HG03135 (cell line): ENCODE results near the gene NOX3.

ENCODE experiments used
- ATAC-seq: cut with Tn5 transposase; IDR thresholded peaks from one replicate; pipeline ENCODE4 v1.9.1; 2021; ENCODE audit warnings: mild to moderate bottlenecking, moderate library complexity; ENCODE audit not compliant: unreplicated experiment

NOX3 gene

DNA sequence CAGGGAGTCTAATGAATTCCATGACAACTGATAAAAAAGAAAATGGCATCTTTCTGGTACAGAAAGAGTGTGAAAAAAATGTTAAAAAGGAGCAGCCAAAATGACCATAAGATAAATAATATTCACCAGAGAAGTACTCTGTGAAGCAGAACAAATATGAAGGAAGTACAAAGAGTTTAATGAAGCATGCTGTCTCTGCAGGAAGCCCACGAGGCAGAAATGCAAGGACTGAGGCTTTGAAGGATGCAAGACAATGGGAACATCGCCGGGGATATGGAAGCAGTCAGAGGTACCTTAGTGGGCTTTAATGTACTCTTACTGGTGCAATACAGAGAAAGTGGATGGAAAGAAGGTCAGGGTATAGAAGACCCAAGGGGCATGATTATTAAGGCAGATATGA lies 50.7 kb downstream of the NOX3 start:
- no peak for ATAC-seq

DNA sequence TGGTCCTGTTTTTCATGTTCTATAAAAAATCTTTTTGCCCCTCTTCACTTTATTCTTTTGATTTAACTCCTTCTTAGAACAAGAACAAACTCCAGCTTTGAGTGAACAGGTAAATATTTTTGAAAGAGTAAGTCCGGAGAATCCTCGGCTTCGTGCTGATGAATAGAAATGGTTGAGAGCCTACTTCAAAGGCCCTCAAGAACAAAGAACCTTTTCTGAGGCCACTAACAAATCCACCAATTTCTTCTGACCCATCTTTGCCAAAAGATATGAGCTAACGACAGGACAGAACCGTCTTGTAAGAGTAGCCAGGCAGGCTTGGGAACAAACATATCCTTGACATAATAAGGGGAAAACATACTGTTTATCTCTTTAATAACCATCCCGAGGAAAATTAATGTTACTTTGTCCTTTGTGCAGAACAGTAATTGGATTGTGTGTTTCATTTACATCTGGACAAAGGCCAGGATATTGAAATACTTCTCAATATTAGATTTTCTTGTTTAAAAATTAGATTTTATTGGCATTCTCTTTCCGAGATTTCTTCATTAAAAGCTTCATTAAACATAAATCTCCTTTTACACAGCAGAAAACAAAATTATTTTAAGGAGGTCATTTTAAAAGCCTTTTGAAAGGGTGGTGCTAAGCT lies 52.9 kb downstream of the NOX3 start:
- ATAC-seq: no peak

DNA sequence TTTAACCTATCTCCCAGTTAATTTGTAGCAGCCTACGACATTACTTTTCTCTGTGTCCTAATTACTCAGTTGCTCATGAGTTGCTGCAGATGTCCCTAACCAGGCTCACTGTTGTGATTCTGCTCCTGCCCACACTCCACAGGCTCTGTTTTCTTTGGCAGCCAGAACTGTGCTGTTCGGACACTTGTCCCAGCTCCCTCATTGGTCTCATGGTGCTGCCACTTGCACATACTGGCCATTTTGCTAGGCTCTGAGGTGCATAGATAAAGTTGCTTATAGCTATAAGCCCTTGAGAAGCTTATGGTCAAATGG lies 55.0 kb downstream of the NOX3 start:
- no peak for ATAC-seq

DNA sequence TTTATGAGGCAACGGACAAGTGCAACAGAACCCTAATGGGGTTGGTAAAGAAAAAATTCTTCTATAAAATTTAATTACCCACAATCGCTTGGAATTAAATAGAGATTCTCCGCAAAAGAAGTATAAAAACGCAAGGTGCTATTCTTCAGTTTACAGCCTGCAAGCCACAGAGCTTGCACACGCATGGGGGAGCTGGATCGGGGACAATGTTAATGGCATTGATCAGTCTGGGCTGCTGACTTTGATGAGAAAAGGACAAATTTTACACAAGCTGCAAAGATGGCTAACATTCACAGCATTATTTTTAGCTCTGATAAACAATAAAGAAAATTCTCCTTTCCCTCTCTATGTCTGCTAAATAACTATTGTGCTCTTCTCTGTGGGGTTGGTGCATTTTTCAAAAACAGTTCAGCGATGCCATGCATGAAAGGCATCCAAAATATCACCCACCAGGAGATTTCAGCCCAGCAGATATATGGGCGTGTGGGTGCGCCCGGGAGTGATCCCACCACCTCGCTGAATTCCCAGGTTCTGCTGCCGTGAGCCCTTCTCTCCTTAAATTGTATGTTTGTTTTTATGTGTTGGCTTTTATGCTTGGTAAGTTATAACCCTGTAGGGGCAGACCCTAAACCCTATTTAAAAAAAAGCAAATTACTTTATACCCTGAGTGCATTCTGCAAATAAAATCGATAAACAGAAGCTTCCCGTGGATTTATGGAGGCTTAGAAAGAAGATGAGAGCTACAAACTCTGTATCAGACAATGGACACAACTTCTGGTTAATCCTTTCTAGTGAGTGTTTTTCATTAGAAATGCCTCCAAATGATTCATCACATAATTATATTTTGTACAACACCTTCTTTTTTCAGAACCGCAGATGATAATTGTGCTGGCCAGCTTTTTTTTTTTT lies 55.6 kb downstream of the NOX3 start:
- no peak for ATAC-seq

DNA sequence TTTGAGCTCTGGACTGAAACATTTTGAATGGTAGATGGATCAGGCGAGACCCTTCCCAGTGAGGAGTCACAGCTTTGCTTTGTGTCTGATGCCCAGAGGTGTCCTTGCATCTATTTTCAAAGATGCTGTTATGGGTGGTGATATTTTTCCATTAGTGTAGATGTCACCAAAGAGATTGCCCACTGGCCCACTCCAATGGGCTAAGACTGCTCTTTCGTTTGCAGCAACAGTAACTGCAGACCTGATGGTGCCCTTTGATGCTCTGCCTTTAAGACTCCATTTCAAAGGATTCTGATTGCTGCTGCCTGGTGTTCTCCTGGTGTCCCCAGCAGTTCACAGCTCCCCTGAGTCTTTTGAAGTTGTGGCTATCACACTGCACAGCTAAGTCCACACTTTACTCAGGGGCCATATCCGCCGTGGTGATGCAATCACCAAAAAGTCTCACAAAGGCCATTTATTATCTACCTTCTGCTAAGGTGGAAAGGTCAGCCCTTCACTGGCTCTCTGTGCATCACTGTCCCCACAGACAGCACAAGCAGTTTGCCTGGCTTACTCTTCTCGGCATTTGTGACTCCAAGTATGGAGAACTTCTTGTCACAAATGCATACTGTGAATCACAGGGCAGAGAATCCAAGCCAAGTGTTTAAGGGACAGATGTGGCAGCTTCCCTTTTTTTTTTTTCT lies 56.4 kb downstream of the NOX3 start:
- ATAC-seq: no peak

DNA sequence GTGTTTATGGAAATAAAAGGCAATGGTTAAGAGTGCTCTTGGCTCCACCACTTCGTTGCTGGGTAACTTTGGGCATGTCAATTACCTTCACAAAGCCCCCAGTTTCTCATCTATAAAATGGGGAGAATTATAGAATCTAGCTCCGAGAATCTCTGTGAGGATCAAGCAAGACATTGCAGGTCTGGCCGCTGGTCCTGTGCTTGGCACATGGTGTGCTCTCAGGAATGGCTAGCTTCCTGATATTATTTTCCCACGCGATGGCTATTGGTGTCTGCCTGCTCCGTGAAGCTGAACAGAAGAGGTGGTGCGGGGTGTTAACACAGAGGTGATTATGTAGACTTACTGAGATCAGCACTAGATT lies 57.0 kb downstream of the NOX3 start:
- ATAC-seq: no peak

DNA sequence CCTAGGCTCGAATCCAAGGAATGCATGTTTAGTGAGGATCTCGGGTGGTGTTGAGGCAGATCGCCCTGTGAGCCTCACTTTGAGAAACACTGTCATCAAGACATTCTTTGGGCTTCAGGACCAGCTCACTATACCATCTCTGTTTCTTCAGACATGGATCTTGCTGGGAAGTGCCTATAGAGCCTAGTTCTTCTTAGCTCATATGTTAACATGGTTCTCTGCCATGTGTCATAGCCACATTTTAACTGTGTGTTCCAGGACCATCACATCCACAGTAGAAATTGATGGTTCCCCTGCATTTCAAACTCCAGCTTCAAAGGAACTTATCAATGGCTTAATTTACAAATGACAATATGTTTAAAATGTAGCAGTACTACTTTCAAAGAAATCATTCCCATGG lies 57.4 kb downstream of the NOX3 start:
- no peak for ATAC-seq

DNA sequence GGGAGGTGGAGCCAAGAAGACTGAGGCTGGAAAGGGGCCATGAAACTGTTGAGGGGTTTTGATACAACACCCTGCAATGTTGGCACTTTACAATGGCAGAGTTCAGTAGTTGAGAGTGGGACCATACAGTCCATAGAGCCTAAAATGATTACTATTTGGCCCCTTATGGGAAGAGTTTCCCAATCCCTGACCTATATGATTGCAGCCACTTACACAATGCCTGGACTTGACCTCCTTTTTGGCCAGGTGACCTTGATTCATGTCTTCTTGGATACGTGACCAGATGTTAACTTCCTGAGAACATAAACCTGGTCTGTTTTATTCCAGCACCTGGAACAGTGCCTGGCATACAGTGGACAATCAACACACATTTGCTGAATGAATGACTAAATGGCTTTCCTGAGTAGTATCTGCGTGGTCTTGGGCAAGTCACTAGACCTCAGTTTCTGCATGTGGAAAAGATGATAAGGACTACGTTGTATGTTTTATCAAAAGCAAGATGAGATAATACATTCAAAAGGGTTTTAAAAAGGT lies 58.4 kb downstream of the NOX3 start:
- no peak for ATAC-seq

DNA sequence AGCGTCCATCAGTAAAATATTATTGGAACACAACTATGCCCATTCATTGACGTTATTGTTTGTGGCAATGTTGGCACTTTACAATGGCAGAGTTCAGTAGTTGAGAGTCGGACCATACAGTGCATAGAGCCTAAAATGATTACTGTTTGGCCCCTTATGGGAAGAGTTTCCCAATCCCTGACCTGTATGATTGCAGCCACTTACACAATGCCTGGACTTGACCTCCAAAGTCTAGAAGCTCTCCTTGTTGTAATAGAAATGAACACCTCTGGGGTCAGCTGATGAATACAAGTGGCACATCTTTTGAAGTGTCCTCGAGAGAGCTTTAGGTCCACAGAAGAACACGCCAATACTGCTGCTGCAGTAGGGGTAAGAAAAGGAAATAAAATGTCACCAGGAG lies 59.0 kb downstream of the NOX3 start:
- ATAC-seq: no peak

DNA sequence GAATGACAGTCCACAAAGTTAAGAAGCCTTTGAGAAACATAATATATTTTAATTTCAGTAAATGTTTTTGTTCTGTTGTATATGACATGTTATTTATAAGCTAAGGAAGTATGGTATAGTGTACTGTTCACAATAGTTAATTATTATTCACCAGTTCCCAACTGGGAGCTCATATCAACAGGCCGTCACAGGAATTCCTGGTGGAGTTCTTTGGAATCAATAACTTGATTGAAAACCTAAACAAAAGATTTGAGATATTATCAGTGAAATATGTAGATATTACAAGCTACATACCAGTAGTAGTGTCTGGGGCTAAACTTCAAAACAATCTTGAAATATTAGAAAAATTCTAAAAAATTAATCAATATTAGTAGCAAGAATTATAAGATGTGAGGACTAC lies 60.3 kb downstream of the NOX3 start:
- no peak for ATAC-seq

DNA sequence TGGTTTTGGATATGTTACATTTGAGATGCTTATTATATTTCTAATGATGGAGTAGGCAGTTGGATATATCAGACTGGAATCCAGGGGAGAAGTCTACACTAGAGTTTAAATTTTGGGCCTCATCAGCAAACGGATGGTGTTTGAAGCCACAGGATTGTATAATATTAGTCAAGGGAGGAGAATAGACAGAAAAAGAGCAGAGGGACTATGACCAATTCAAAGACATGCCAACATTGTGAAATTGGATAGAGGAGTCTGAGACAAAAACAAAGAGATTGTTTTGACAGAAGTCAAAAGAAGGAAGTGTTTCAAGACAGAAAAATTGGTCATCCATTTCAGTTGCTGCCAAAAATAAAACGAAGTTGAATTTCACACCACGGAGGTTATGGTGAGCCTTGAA lies 66.5 kb downstream of the NOX3 start:
- ATAC-seq: no peak

DNA sequence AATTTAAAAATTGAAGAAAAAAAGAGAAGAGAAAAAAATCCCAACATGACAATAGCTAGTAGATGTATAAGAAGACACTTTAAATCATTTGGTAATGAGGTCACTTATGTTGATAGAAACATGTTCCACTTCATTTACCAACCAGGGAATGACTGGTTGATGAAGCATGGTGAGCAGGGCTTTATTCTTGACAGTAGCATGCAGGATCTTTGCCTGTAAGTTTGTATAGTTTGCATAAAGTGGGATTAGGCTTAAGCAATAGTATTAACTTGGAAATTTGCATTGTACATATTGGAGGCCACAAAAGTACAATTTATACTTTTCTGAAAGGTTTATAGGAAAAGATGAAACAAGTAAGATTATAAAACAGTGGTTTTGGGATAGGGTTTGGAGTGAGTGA lies 67.0 kb downstream of the NOX3 start:
- no peak for ATAC-seq

DNA sequence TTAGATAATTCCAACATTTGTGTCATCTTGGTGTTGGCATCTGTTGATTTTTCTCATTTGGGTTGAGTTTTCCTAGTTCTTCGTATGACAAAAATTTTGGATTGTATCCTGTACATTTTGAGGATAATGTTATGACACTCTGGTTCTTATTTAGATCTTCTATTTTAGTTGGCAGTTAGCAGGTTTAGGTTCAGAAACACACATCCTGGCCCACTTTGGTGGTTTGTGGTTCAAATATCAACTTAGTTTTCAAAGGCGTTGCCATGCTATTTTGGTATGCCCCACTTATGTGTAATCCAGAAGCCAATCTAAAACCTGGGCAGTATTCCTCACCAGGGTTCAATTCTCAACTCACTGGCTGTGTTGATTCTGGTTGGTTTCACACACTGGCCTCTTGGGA lies 68.2 kb downstream of the NOX3 start:
- no peak for ATAC-seq

DNA sequence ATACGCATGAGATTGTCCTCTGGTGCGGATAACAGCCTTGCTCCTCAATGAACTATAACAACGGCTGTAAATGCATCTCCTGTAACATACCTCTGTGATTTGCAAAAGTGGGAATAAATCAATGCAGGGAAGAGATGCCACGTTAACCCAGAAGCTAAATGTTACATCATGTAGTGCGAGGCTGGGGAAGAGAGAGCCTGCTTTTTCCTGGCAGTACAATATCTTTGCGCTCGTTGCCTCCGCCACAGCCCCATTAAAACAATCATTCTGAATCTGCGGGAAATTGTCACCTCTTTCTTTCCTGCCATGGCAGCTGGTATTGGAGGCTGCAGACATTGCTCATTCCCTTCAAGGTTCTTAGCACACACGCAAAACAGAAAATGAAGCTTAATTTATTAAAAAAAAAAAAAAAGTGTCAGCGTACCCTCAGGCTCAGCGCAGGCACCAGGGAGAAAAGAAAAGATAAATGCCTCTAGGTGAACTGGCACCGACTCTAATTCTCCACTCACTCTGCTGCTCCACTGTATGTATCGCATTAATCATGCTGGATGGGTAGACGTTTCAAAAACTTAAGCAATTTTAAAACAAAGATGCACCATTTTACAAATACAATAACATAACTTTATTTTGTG lies 71.2 kb downstream of the NOX3 start:
- no peak for ATAC-seq

DNA sequence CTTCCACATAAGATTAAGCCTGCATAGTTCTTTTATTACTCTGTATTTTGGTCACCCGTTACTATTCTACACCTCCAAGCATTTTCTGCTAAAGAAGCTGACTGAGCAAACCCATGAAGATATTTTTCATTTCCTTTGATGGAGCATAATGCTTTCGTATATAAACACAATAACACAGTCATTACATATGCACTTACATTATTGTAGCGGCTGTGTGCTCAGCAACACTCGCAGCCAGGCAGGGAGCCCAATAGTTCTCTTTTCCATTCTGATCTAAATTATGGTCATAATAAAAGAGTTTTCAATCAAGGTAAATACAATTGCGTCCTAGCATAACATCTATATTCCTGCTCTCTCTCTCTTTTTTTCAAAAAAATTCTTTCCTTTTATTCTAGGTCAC lies 71.7 kb downstream of the NOX3 start:
- ATAC-seq: no peak

DNA sequence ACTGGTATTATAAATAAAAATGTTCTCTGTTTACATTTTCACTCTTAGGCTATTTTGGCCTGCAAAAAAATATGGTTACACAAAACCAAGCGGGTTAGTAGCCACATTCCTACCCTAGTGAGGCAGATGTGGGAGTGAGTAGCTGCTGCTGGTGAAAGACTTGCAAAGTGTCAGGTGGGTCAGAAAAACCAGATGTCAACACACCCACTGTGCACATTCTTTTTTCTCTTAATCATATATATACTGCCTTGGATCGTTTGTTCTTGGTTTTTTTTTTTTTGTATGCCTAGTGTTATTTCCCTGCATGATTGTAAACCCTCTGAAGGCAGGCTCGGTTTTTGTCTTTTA lies 73.3 kb downstream of the NOX3 start:
- ATAC-seq: no peak

DNA sequence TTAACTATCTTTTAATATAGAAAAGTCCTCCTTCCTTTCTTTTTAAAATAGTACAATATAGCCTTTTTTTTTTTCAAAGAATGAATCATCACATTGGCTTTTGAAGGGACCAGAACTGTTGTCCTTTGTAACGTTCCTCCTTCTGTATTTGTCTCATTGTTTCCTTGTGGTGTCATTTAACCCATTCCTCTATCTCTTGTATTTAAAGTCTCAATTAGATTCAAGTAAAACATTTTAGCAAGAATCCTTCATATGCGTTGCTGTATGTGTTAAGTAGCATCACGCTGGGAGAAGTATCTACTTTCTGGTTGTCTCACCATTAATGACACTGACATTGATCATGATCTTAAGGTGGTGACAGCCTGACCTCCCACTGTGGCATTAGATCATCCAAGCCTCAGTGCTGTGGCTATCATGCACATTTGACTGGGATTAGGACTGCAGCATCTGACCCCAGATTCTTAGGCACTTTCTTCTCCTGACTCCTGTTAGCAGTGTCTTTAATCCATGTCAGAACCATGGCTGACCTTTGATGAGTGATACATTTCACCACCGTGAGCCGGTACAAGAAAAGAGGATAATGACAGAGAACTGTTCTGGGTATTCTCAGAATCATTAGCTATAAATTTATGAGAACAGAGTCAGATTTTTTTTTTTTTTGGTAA lies 73.8 kb downstream of the NOX3 start:
- ATAC-seq: no peak

DNA sequence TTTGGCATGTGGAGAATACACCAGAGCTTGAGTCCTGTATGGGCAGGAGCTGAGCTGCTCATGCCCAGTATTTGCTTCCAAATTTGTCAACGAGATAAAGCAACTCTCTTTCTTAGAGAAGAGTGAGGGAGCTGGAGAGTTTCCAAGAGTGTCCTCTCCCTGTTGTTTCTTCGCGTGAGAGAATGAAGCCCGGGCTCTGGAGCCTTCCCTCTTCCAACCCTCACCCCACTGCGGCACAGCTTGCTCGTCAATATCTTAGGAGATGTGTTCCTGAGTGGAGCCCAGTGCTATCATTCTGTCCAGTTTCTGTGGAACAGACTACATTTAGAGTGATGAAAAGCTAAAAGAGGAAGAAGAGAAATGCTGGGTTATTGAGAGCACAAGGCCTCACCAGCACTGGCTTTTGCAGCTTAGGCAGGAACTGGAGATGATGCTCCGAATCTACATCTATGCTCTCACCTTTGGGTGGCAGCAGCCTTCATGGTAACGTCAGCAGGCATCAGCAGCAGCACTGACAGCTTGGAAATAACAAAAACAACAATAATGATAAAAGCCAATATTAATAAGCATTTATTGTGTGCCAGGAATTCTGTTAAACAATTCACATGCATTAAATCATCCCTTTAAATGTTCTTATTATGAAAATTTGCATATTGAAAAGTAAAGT lies 74.8 kb downstream of the NOX3 start:
- ATAC-seq: no peak

DNA sequence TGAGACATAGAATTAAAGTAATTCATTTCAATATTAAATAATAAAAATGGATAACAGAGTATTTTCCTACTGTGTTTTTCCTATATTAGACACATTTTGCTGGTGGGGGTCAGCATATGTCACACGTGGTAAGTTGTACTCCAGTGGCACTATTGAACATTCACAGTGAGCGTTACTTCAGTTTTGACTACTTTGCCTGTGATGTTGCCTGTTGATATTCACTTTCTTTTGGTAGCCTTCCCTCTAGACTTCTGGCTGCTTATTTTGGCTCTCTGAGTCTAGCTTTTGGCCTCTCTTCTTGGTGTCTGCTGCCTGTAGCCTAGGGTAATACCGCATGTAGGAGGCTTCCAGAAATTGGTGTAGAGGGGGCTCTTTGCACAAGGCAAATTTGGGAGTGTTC lies 76.9 kb downstream of the NOX3 start:
- ATAC-seq: no peak

DNA sequence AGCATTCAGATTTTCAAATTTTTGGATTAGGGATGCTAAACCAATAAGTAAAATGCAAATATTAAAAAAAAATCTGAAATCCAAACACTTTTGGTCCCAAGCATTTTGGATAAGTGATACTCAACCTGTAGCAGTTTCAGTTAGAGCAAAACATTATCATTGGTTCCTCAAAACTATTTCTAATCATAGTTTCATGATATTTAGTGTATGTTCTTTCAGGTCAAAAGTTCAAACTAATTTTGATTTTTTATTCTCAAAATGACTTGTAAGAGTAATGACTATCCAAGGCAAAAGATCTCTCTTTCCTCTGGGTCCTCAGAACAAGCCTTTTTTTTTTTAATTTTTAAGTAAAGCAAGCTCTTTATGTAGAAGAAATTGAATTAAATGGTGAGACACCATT lies 77.4 kb downstream of the NOX3 start:
- no peak for ATAC-seq

DNA sequence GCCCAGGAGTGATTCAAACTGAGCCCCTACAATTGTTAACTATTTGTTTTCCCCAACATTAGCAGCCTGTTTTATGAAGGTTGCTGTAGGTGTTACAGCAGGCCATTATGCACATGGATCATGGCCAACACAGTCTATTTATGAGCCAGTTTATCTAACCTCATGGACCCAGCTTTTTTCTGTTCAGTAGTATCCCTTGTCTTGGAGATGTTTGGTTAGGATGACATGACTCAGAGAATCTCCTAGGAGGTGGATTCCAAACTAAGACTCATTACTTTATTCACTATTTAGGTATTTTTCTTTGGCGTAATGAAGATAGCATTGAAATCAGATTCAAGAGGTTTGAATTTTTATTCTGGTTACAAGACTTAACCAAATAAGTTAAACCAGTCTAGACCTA lies 78.6 kb downstream of the NOX3 start:
- ATAC-seq: no peak
